ENCODE measurements around the gene FREM2.

DNA sequence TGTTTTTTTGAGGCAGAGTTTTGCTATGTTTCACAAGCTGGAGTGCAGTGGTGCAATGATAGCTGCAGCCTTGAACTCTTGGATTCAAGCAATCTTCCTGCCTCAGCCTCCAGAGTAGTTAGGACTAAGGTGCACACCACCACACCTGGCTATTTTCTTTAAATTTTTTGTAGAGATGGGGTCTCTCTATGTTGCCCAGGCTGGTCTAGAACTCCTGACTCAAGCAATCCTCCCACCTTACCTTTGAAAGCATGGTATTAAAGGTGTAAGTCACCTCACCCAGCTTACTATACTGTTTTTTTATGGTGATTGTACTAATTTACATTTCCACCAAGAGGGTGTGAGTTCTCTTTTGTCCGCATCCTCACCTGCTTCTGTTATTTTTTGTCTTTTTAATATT lies 110.0 kb downstream of the FREM2 start:
- no peak for TF ChIP-seq CTCF (IDR thresholded peaks at IDR 0.05; ENCODE audit: insufficient read depth, low read length, poor library complexity, severe bottlenecking)
- no peak for TF ChIP-seq EZH2phosphoT487 (conservative IDR thresholded peaks at IDR 0.05; ENCODE audit: low read length)
